ENCODE data around the gene CCN2.

GRCh38 chr6:131972741-131973140 is 21.6 kb upstream of the CCN2 start:
- TF ChIP-seq POLR2AphosphoS5 (IDR thresholded peaks at IDR 0.05; ENCODE audit: borderline replicate concordance, low read depth, low read length) (no peak), EZH2 (IDR thresholded peaks at IDR 0.05) (no peak)
